ENCODE measurements around the gene OSBPL5.
"Not testable (repeated sequence)": the region's sequence is repeated elsewhere in the genome, so short reads cannot be mapped to it uniquely, and the experiment has no call there.

Gene OSBPL5

DNA sequence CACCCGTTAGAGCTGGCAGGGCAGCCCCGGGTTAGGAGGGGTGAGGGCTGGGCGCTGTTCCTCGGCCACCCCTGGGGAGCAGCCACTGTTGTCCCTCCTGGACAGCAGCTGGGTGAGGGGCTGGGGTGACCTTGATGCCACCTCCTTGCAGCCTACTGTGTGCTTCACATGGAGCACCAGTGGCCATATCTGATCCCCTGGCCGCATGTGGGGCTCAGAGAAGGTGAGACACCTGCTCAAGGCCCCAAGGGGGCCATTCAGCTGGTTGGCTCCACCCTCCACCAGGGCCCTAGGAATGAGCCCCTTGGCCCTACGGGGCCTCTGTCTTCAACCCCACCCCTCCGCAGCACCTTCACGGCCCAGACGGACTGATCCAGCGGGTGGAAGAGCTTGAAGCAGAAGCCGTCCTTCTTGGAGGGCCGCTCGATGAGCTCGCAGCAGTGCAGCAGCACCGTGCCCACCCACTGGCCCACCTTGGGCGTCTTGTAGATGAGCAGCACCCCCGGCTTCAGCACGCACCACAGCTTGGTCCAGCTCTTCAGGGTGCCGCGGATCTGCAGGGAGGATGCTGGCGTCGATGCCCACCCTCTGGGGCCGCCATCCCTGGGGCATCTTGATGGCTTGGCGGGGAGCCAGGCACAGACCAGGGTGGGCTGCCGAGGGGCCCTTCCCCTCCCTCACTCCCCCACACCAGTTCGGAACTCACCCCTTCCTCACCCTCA, 44.9 kb downstream of the OSBPL5 start:
- no peak for DNase-seq (ENCODE audit: low spot score)

DNA sequence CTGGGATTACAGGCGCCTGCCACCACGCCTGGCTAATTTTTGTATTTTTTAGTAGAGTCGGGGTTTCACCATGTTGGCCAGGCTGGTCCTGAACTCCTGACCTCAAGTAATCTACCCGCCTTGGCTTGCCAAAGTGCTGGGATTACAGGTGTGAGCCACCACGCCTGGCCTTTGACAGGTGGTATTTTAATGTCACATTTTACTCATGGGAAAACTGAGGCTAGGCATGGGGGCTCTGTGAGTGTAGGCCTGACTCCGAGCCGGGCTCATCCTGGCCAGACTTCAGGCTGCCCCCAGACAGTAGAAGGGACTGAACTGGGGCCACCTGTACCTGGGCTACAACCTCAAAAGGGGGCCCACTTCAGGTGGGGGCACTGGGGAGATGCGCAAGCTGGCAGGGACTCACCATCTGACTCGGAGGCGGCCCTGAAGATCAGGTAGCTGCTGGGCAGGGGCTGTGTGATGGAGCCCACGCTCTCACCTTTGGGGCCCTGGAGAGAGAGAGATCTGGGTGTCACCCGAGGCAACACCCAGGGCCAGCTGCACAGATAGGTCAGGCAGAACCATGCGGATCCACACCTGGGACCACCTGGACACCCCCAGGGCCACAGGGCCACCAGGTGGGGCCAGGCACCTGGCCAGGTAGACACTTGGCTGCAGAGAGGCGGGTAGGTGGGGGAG, 45.8 kb downstream of the OSBPL5 start:
- no peak for DNase-seq (ENCODE audit: low spot score)

DNA sequence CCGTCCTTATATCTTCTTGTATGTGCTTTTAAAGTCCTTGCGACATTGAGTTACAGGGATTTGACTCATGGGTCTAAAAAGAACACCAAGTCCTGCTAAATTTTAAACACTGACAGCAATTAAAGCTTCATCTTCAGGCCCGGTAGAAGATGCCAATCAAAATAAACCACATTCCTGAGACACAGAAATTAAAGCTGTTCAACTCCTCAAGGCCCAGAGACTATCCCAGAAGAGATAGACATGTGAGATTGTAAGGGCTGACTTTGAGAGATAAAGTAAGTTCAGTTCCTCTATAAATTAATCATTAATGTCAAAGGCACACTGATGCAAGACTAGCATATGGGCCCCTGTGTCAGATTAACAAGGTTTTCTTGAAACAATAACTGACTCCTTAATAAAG, 49.8 kb downstream of the OSBPL5 start:
- DNase-seq (ENCODE audit: low spot score): no peak

DNA sequence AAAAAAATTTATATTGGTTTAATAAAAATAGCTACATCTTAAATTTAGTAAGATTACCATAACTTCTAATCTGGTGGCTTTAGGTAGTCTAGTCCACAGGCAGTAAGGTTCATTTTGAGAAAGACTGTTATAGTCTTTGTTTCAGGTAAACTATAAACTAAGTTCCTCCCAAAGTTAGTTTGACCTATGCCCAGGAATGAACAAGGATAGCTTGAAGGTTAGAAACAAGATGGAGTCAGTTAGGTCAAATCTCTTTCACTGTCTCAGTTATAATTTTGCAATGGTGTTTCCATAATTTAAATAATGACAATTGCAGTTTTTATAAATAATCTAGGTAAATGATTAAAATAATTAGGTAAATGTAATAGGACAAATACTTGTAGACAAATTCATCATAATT, 51.4 kb downstream of the OSBPL5 start:
- DNase-seq (ENCODE audit: low spot score): not testable (repeated sequence)

DNA sequence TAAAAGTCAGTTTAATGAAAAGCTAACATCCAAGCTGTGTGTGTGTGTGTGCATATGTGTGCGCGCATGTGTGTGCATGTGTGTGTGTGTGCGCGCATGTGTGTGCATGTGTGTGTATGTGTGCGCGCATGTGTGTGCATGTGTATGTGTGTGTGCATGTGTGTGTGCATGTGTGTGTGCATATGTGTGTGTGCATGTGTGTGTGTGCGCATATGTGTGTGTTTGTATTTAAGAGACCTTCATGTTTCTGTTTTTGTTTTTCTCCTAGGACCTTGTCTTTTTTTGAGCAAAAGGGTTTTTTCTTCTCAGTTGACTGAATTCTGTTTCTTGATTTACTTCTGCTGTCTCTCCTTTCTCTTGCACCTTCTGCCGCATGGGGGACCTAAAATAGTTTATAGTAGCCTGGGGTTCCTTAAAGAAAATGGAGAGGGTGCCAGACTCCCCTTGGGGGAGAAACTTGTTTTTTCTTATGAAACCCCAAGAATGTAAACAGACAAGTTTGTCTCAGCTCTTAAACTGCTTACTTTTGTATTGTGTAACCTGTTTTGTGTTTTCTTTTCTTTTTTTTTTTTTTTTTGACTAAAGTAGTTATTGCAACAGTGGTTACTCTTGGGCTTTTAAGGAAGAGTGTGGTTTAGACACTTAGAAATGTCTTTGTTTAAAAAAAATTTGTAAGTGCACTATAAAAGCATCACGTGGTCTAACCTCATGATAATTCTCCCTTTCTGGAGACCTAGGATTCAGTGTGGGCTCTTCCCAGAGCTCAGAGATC, 53.0 kb downstream of the OSBPL5 start:
- DNase-seq (ENCODE audit: low spot score): no peak

DNA sequence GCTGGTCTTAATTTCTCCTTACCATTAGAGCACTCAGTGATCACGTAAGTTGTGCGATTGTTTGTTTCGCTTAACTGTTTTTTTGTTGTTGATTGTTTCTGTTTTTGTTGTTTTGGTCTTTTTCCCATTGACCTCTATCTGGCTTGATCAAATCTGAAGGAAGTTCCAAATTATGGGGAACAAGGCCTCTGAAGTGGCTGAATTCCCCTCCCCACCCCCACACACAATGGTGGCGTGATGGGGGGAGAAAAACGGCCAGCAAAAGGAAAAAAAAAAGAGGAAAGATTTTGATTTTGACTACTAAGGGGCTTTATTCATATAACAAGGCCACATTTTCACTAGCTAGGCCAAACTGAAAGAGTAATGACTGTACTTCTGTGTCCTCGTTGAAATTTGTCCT, 53.6 kb downstream of the OSBPL5 start:
- no peak for DNase-seq (ENCODE audit: low spot score)

DNA sequence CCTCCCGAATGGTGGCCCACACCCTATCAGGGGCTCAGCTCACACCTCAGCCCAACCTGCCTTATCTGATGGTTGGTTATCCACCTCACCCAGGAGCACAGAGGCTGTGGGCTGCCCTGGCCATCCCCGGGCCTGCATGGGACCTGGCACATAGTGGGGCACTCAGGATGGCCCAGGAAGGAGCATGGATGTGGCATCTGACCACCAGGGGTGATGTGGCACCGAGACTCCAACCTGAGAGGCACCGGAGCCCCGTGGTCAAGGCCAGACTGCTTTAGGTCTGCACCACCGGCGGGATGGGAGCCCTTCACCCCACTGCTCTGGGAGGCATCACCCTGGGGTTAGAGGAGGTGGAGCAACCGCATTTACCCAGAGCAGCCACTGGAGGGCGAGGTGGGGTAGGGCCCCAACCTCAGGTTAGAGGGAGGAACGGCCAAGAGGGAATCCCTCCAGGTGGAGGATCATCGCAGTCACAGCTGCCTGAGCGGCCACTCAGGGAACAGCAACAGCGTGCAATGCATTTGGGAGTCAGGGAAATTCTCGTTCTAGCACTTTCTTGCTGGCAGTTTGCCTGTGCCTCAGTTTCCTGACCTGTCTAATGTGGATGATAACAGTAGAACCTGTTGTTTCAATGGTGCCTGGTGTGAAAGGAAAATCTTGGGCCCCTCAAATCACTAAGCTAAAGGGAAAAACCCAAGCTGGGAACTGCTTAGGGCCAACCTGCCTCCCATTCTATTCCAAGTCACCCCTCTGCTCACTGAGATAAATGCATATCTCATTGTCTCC, 55.0 kb downstream of the OSBPL5 start:
- DNase-seq (ENCODE audit: low spot score): no peak

DNA sequence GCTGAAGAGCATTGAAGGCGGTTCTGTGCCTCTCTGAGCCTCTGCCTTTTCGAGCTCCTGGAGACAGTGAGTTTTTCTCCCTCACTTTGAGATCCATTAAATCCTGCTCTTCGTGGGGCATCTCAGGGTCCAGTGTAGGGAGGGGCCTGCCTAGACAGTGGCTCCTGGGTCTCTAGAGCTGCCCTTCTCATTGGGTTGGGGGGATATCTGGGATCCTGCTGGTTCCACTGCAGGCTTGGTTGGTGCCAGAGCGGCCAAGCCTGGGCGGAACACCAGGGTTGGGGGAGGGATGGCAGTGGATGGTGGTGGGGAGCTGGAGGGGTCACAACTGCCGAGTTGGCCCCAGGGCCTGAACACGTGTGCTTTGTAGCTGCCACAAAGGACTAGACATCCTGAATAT, 55.7 kb downstream of the OSBPL5 start:
- no peak for DNase-seq (ENCODE audit: low spot score)

DNA sequence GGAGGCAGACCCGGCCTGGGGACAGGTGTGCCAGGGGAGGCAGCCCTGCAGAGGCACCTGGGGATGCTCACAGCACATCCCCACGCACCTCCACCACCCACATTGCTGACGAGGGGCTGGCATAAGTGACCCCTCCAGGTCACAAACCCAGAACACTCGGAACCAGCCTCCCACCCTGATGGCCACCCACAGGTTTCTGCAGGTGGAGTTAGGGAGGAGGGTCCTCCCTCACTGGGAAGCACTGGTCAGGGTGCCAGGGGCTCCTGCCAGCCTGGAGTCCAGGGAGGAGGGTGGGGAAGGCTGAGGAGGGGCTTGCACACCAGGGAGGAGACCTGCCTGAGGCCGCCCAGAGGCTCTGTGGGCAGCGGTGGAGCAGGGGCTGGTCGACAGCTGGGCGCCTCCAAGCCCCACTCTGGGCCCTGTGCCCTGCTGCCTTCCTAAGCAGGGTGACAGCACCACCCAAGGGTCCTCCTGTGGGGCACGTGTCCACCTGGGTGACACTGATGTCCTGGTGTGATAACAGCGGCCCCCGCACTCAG, 56.9 kb downstream of the OSBPL5 start:
- DNase-seq (ENCODE audit: low spot score): no peak

DNA sequence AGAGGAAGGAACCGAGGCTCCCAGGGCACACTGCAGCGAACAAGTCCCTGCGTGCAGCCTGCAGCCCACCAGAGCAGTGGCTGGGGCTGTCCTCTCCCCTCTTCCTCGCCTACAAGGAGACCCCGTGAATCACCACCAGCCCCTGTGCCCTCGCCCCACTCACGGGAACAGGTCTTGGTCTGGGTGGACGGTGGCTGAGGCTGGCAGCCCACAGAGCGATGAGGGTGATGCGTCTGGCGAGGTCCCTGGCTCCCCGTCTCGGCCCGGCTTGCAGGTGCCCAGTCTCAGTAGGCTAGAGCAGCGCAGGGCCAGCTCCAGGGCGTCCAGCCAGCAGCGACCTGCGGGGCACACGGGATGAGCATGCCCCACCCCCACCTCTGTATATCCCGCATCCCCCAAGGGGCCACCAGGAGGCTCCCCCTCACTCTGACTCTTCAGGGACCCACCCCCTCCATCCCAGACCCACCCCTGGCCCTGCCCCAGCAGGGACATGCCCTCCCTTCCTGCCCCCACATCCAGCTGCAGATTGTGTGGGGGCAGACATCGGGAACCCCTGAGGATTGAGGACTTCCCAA, 57.4 kb downstream of the OSBPL5 start:
- no peak for DNase-seq (ENCODE audit: low spot score)

DNA sequence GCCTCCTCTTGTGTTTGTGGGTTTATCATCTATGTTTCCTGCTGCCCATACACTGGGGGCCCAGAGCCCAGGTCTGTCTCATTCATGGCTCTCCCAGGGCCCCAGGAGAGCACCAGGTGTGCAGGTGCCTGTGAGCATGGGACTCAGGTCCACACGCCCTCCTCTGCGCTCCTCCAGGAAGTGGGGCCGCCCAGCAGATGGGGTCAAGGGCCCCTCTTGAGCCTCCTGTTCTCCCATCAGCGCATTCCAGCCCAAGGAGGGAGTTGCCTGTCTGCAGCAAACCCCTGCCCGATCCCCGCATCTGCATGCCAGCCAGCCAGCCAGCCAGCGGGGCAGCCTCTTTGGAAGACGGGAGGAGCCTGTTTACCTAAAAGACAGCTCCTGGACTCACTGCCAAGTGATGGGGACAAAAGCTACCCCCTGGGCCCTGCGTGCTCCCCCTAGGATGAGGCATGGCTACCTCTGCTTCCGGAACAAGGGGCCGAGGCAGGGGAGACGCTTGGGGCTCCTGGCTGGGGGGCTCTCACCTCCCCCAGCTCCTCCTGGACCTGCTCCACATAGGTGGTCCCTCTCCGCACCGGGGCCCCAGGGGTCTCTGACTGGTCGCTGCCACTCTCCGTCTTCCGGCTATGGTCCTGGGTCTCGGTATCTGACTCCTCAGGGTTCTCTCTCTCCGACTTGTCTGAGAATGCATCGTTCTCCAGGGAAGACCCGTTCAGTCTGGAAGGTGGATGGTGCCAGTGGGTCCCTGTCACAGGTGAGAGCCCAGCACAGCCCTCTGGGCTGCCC, 58.2 kb downstream of the OSBPL5 start:
- DNase-seq (ENCODE audit: low spot score): no peak

DNA sequence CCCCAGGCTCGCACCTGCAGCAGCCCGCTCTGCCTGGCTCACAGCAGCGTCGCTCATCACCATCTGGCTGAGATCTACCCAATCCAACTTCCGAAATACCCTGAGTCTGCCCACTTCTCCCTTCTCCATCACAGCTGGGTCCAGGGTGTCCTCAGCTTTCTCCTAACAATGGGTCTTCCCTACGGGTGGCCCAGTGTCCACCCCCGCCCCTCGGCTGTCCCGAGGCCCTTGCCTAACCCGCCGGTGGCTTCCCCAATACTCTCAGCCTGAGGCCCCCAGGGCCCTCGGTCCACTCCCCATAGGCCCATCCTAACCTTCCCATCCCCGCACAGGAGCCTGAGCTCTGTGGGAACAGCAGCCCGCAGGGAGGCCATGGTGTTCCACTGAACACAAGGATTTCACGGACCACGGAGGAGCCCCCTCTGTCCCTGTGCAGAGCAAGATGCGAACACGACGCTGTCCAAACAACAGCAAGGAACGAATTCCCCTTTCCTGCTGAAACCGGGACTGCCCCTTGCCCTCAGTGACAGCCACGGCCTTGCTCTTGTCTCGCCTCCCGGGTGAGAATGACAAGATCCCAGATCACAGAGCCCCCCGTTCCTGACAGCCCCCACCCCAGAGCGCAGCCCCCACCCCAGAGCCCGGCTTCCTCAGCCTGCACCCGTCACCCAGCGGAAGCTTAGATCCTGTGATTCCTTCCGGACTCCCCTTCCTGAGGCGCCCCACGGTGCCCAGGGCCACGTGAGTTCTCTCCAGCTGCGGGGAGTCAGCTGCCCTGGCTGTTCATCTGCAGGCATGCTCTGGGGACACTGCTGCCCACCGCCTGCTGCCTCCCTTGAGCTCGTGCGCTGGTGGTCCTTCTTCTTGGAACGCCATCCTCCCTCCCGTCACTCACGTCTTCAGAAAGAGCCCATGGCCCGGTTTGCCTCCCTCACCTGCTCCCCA, 59.0 kb downstream of the OSBPL5 start:
- no peak for DNase-seq (ENCODE audit: low spot score)

DNA sequence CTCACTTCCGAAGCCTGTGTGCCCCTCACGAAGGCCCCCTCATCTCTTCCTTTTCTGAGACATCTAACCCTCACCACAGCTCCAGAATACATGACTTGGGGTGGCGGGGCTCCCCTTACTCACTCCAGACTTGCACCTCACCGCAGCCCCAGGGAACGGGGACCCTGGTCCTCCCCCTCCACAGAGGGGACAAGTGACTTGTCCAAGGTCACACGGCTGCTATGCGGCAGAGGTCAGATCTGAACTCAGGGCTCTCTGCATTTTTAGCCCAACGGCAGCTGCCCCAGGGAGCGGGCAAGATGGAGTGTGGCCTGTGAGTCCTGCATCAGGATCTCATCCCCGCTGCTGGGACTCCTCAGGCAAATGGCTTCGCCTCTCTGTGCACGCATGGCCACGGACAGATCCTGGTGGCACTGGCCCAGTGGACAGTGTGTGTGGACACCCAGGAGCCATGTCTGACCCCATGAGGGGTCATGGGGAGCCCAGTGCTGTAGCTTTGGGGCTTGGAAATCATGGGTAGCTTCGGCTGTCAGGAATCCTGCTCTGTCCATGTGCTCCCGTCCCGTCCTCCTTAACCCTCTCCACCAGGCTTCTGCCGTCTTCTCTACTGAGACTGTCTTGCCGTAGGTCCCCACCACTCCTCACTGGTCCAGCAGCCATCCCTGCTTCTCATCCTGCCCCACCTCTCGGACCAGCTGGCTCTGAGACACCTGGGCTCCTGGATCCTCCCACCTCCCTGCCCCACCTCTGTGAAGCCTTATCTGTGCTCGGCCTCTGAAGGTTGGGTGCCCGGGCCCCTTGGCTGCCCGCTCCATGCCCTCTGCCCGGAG, 59.9 kb downstream of the OSBPL5 start:
- DNase-seq (ENCODE audit: low spot score): no peak

DNA sequence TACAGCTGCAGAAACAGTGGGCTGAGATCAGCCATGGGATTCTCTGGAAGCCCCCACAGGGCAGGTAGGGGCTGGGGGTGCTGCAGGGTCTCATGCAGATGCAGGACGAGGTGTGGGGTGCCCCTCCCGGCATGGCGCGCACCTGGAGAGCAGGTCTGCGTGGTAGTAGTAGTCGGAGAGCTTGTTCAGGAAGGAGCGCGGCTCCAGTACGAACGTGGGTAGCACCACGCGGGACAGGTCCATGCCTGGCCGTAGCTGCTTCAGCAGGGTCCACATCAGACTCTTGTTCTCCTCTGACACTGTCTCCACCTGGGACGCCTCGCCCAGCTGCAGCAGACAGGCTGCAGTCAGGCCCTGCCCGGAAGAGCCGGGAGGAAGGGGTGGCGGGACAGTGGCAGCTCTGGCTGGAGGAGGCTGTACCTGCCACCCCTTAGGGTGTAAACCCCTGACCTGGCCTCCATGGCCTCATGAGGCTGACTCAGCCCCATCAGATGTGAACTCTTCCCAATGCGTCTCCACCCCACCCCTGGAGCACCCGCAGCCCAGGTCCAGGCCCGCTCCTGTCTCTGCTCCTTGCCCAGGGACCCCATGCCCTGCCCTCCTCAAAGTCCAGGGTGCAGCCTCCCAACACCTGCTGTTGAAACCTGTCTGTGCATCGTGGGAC, 60.9 kb downstream of the OSBPL5 start:
- no peak for DNase-seq (ENCODE audit: low spot score)

DNA sequence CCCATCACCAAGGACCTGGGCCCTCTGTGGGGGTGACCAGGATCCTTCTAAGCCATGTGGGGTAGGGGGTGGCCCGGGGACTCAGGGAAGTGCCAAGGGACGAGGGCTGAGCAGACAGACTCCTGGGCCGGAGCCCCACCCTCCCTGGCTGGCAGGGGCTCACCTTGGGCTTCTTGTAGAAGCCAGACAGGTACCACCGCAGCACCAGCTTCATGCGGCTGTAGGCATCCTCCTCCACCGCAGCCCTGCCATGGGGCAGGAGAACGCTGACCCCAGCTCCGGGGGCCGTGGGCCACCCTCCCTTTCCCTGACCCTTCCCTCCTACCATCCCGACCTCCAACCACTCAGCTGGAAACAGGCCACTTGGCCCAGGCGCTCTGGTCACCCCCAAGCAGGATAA, 62.0 kb downstream of the OSBPL5 start:
- no peak for DNase-seq (ENCODE audit: low spot score)

DNA sequence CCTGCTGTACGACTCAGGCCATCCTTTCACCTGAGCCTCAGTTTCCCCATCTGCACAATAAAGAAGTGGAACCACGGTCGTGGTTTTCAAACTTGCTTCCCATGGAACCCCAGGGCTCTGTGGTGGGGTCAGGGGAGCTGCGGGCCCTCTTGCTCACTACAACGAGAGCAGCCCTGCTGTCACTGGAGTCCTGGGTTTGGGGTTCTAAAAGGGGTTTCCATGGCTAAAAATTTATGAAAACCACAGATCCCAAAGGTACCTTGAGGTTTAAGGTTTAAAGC, 62.5 kb downstream of the OSBPL5 start:
- no peak for DNase-seq (ENCODE audit: low spot score)

DNA sequence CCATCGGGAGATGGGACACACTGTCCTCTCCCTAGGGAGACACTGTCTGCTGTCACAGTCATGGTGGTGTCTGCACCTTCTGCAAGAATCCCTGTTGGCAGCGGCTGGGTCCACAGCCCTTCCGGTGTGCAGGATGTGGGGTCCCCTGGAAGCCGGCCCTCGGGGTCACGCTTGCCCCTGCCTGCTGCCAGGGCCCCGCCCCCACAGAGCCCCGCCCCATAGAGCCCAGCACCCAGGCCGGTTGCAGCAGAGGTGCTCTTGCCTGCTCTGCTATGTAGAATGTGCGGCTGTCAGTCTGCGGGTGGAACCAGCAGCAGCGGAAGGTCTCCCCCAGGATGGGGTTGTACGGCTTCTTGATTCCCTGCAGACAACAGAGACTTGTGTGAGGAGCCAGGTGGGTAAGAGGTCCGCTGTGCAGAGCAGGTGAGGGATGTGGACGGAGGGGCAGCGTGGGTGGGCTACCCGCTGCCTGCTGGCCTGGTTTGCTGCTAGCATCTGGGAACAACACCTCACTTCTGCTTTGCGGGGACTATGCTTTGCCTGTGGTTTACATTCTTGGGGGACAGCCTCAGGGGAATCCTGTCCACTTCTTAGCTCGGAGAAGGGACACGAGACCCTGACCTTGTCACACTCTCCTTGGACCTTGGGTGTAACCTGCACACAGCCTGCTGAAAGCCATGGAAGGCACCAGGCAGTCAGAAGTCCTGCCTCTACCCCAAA, 63.0 kb downstream of the OSBPL5 start:
- DNase-seq (ENCODE audit: low spot score): no peak

DNA sequence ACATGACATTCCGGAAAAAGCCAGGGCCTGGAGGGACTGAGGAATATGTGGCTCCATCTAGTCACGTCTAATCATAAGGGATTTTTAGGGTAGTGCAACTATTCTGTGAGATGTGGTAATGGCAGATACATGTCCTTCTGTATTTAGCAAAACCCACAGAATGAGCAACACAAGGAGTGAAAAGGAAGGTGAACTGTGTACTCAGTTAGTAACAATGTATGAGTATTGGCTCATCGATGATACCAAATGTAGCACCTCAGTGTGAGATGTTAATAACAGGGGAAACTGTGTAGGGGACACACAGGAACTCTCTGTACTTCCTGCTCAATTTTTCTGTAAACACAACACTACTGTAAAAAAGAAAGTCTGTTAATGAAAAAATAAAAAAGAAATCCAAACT, 65.9 kb downstream of the OSBPL5 start:
- DNase-seq (ENCODE audit: low spot score): no peak
